PC-9 (cell line): ENCODE data around the gene RUNX2.

Experiments
- EZH2 ChIP-seq: fragments of 200-600 bp; sonication (generic); IDR thresholded peaks from 2 replicates; pipeline ENCODE4 v1.8.0; 2017; ENCODE audit warnings: antibody characterized with exemption, low read depth
- TF ChIP-seq, protein P1 (sequence below): fragments of 200-600 bp; sonication (generic); conservative IDR thresholded peaks from 2 replicates; pipeline ENCODE4 v1.6.1; 2017; ENCODE audit warnings: mixed run types, antibody characterized with exemption, mild to moderate bottlenecking, moderate library complexity

DNA sequence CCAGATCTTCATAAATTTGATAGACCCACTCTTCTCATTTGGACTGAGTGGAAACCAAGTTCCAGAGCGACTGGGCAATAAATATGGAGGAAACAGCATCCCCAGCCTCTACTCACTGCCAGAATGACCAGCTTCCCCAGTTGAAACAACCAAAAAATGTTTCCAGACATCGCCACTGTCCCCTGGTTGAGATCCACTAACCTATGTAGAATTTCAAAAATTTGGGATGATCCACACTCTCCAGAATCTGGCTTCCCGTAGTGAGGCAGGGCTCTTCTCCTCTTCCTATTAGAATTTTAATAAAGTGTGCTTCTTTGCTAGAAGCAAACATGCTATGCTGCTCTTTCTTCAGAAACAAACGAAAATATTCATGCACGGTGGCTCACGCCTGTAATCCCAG, 336.6 kb downstream of the RUNX2 start:
- TF ChIP-seq, protein P1, sequence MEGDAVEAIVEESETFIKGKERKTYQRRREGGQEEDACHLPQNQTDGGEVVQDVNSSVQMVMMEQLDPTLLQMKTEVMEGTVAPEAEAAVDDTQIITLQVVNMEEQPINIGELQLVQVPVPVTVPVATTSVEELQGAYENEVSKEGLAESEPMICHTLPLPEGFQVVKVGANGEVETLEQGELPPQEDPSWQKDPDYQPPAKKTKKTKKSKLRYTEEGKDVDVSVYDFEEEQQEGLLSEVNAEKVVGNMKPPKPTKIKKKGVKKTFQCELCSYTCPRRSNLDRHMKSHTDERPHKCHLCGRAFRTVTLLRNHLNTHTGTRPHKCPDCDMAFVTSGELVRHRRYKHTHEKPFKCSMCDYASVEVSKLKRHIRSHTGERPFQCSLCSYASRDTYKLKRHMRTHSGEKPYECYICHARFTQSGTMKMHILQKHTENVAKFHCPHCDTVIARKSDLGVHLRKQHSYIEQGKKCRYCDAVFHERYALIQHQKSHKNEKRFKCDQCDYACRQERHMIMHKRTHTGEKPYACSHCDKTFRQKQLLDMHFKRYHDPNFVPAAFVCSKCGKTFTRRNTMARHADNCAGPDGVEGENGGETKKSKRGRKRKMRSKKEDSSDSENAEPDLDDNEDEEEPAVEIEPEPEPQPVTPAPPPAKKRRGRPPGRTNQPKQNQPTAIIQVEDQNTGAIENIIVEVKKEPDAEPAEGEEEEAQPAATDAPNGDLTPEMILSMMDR: no peak
- TF ChIP-seq EZH2: no peak
